GM12878 (cell line): Measurements from ENCODE around the gene NRXN3. TPM values are rescaled to one million over a fixed set of nuclear protein-coding genes. Genes with fewer than 3 reads are reported as not detected.

Source experiments
- ATAC-seq: fragments of 200-7000 bp; cut with Tn5 transposase; 3 replicates; pipeline ENCODE4 v1.9.1; 2020; ENCODE audit warnings: mild to moderate bottlenecking, moderate library complexity
- BruUV-seq: library from RNA; stranded (reverse); fragments of 400-500 nt; replicated peaks from 2 replicates; lab custom pipeline; 2021; lab: Mats Ljungman, UMichigan
- CTCF ChIA-PET: fragments of 300-600 bp; sonication (Branson Sonifier 250); formaldehyde crosslinking; extraction: SDS; loops from one replicate; lab custom pipeline; 2021; ENCODE audit warnings: inconsistent platforms; lab: Yijun Ruan, JAX
- POLR2A ChIA-PET: fragments of 350-600 bp; formaldehyde crosslinking; extraction: SDS; loops from one replicate; lab custom pipeline; 2021; ENCODE audit warnings: inconsistent platforms; lab: Charles Lee
- RAD21 ChIA-PET: fragments of 300-600 bp; sonication (Branson Sonifier 250); formaldehyde crosslinking; loops from one replicate; lab custom pipeline; 2023; ENCODE audit warnings: antibody characterized with exemption; ENCODE audit not compliant: unreplicated experiment; lab: Charles Lee
- SMC1A ChIA-PET: fragments of 300-600 bp; sonication (Branson Sonifier 250); formaldehyde crosslinking; loops from one replicate; lab custom pipeline; 2023; ENCODE audit not compliant: unreplicated experiment, uncharacterized antibody; lab: Charles Lee
- DNase-seq: peaks from one replicate; pipeline ENCODE4 v3.0.0-alpha.2; 2011; ENCODE audit warnings: low read depth, low spot score
- FAIRE-seq: peaks from 3 replicates; lab custom pipeline; 2011; peaks lifted over from hg19 to GRCh38; lab: Jason Lieb, UNC
- H2AFZ ChIP-seq: 2 replicates; pipeline ENCODE4 v1.6.0; 2011; ENCODE audit warnings: low read depth, low read length, control low read depth; ENCODE audit not compliant: control insufficient read depth
- H3K27ac ChIP-seq: 2 replicates; pipeline ENCODE4 v1.5.1; 2011; ENCODE audit warnings: control low read depth; ENCODE audit not compliant: control insufficient read depth, insufficient read depth
- H3K27me3 ChIP-seq, 2 experiments: replicated peaks in 1 of 2; 2 replicates each; pipeline versions ENCODE4 v1.6.0 to v1.6.1; 2011; ENCODE audit warnings: low read length in 1 of 2; ENCODE audit not compliant: control insufficient read depth in 2 of 2, insufficient read depth in 2 of 2
- H3K36me3 ChIP-seq, 2 experiments: 2 replicates each; pipeline ENCODE4 v1.5.1; 2011; ENCODE audit warnings: low read length in 1 of 2; ENCODE audit not compliant: control insufficient read depth in 2 of 2, insufficient read depth in 2 of 2
- H3K4me1 ChIP-seq: 2 replicates; pipeline ENCODE4 v1.6.1; 2011; ENCODE audit warnings: mild to moderate bottlenecking, low read length, moderate library complexity, mixed read lengths; ENCODE audit not compliant: control insufficient read depth, insufficient read depth
- H3K4me2 ChIP-seq: 2 replicates; pipeline ENCODE4 v1.6.0; 2011; ENCODE audit warnings: control low read depth; ENCODE audit not compliant: control insufficient read depth, insufficient read depth
- H3K4me3 ChIP-seq: fragments of 200-600 bp; sonication (generic); 2 replicates; pipeline ENCODE4 v1.5.1; 2016
- H3K79me2 ChIP-seq: 2 replicates; pipeline ENCODE4 v1.6.0; 2011; ENCODE audit warnings: low read length; ENCODE audit not compliant: control insufficient read depth, insufficient read depth
- H3K9ac ChIP-seq: 2 replicates; pipeline ENCODE4 v1.8.0; 2011; ENCODE audit warnings: low read length, control low read depth, mixed read lengths; ENCODE audit not compliant: control insufficient read depth, insufficient read depth
- H3K9me3 ChIP-seq: replicated peaks from 3 replicates; pipeline ENCODE4 v1.5.1; 2011; ENCODE audit warnings: mild to moderate bottlenecking, low read length; ENCODE audit not compliant: control insufficient read depth, insufficient read depth
- H4K20me1 ChIP-seq: 2 replicates; pipeline ENCODE4 v1.6.0; 2011; ENCODE audit not compliant: control insufficient read depth, insufficient read depth
- FOXM1 ChIP-seq: IDR thresholded peaks from 2 replicates; pipeline ENCODE4 v1.6.1; 2012; ENCODE audit warnings: low read depth, mild to moderate bottlenecking, inconsistent platforms, low read length, moderate library complexity
- KAT2A ChIP-seq: conservative IDR thresholded peaks from 2 replicates; pipeline ENCODE4 v1.6.1; 2011; ENCODE audit warnings: low read depth, low read length; ENCODE audit not compliant: control insufficient read depth
- POLR2AphosphoS2 ChIP-seq: IDR thresholded peaks from 2 replicates; pipeline ENCODE4 v1.6.1; 2011; ENCODE audit warnings: low read depth, mild to moderate bottlenecking, low read length, improper control_type of control experiment, moderate library complexity
- RB1 ChIP-seq: fragments of 450-650 bp; formaldehyde crosslinking; IDR thresholded peaks from 2 replicates; pipeline ENCODE4 v1.6.1; 2017; ENCODE audit warnings: mild to moderate bottlenecking, borderline replicate concordance
- TBL1XR1 ChIP-seq: IDR thresholded peaks from 2 replicates; pipeline ENCODE4 v1.6.1; 2012; ENCODE audit warnings: low read depth, low read length, improper control_type of control experiment
- TCF7 ChIP-seq: IDR thresholded peaks from 2 replicates; pipeline ENCODE4 v1.6.1; 2014; ENCODE audit warnings: antibody characterized with exemption, borderline replicate concordance
- YY1 ChIP-seq: IDR thresholded peaks from 2 replicates; pipeline ENCODE4 v1.6.1; 2011; ENCODE audit warnings: low read depth, mild to moderate bottlenecking, low read length
- ZBED1 ChIP-seq: IDR thresholded peaks from 2 replicates; pipeline ENCODE4 v1.6.1; 2016; ENCODE audit warnings: borderline replicate concordance
- WGBS: methylation state at CpG from one replicate; pipeline ENCODE4 v1.1.6; 2016; ENCODE audit warnings: low lambda C conversion rate; ENCODE audit not compliant: insufficient replicate concordance, insufficient coverage; ENCODE audit errors: missing lambda C conversion rate; 5-methylcytosine and 5-hydroxymethylcytosine counted together
- in situ Hi-C: fragments of 300-500 bp; cut with MboI; formaldehyde crosslinking; loops from 9 replicates; pipeline ENCODE4 v1.14.3; 2018; ENCODE audit warnings: mixed read lengths
- intact Hi-C: fragments of 100-400 bp; cut with micrococcal nuclease; formaldehyde crosslinking; loops from one replicate; pipeline ENCODE4 v1.14.2; 2022; ENCODE audit not compliant: unreplicated experiment
- polyA plus RNA-seq, 11 experiments: library from polyadenylated mRNA; depleted of rRNA in 4 of 11; unstranded in 6 of 11; stranded (reverse) in 5 of 11; fragments of >200 nt; fragmentation: Nextera tagmentation in 4 of 11; fragmentation: Illumina TruSeq in 1 of 11; extraction: Ambion mirVana in 4 of 11; extraction: Trizol in 1 of 11; gene quantifications; 1 replicate in 1 of 11; 2 replicates in 10 of 11; pipeline versions ENCODE4 v1.2.1 to v1.2.3, GENCODE V29; 2011 to 2016; ENCODE audit warnings: inconsistent platforms in 2 of 11, missing spikeins in 2 of 11, low read depth in 1 of 11
- total RNA-seq, 4 experiments: library from RNA; depleted of rRNA in 3 of 4; stranded (reverse); fragments of >200 nt in 3 of 4; fragmentation: Illumina TruSeq in 1 of 4; extraction: Trizol in 1 of 4; gene quantifications; 2 replicates each; pipeline versions ENCODE4 v1.2.1 to v1.2.3, GENCODE V29; 2013 to 2021
- TF ChIP-seq, protein P1 (sequence below): fragments of 450-650 bp; IDR thresholded peaks from 2 replicates; pipeline ENCODE4 v1.6.1; 2017; ENCODE audit warnings: mild to moderate bottlenecking, low read depth, inconsistent platforms; ENCODE audit not compliant: poor library complexity, severe bottlenecking
- TF ChIP-seq, protein P2 (sequence below): IDR thresholded peaks from 2 replicates; pipeline ENCODE4 v1.6.1; 2011; ENCODE audit warnings: mild to moderate bottlenecking, low read depth, low read length, moderate library complexity; ENCODE audit not compliant: insufficient replicate concordance

NRXN3 gene
- total and polyA plus RNA-seq, 10 of the 15 experiments (the other 5 are each of a cell fraction or from before 2014, with no cell fraction given): 0.52 to 3.3 (median 1.4) TPM

GRCh38 chr14:79910086-79910485 is 1739.9 kb downstream of the NRXN3 start:
- 0% methylated on average over 2 of the region's 2 CpGs for WGBS
- Histone ChIP-seq H4K20me1 (no peaks in the 10 kb centered on the region), H3K27ac (no peak overlapping the region), H3K79me2 (no peaks in the 10 kb centered on the region), H3K4me1 (no peaks in the 10 kb centered on the region), H3K9me3 (no peaks in the 10 kb centered on the region), H3K4me3 (no peak overlapping the region), H3K4me2 (no peak overlapping the region), H2AFZ (no peak overlapping the region), H3K9ac (no peak overlapping the region), H3K27me3 (no peaks in the 10 kb centered on the region), H3K36me3 (no peaks in the 10 kb centered on the region)
- ChIA-PET RAD21 (no interaction called here), CTCF (interaction anchor here (0.7 kb wide), 1 partner anchor 9 kb away, joined by 3 read pairs; no protein-coding TSS in a partner anchor), SMC1A (no interaction called here), POLR2A (no interaction called here)
- DNase-seq (no peak), FAIRE-seq (no peak), ATAC-seq (no peak)
- intact Hi-C loops: no loop called here
- TF ChIP-seq POLR2AphosphoS2 (no peak), KAT2A (no peak), ZBED1 (no peak), YY1 (no peak), TBL1XR1 (no peak), FOXM1 (no peak), RB1 (no peak), TCF7 (no peak)
- TF ChIP-seq, protein P1, sequence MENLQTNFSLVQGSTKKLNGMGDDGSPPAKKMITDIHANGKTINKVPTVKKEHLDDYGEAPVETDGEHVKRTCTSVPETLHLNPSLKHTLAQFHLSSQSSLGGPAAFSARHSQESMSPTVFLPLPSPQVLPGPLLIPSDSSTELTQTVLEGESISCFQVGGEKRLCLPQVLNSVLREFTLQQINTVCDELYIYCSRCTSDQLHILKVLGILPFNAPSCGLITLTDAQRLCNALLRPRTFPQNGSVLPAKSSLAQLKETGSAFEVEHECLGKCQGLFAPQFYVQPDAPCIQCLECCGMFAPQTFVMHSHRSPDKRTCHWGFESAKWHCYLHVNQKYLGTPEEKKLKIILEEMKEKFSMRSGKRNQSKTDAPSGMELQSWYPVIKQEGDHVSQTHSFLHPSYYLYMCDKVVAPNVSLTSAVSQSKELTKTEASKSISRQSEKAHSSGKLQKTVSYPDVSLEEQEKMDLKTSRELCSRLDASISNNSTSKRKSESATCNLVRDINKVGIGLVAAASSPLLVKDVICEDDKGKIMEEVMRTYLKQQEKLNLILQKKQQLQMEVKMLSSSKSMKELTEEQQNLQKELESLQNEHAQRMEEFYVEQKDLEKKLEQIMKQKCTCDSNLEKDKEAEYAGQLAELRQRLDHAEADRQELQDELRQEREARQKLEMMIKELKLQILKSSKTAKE: no peak
- TF ChIP-seq, protein P2, sequence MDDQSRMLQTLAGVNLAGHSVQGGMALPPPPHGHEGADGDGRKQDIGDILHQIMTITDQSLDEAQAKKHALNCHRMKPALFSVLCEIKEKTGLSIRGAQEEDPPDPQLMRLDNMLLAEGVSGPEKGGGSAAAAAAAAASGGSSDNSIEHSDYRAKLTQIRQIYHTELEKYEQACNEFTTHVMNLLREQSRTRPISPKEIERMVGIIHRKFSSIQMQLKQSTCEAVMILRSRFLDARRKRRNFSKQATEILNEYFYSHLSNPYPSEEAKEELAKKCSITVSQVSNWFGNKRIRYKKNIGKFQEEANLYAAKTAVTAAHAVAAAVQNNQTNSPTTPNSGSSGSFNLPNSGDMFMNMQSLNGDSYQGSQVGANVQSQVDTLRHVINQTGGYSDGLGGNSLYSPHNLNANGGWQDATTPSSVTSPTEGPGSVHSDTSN: no peak
- in situ Hi-C loops: no loop called here
- no TSS peak for BruUV-seq
